DMS53 treated with DMSO at 0.1 percent for 48 hours (cell line): ENCODE measurements around the gene OR2V2.

Experiments used
- DNase-seq: peaks from one replicate; lab custom pipeline; 2025; ENCODE audit not compliant: unreplicated experiment; lab: John Stamatoyannopoulos, UW

Gene OR2V2

GRCh38 chr5:181189962-181190710 lies 42.8 kb downstream of the OR2V2 start:
- no peak for DNase-seq

- no peak for DNase-seq
Observed at GRCh38 chr5:181190711-181191525, 43.5 kb downstream of the OR2V2 start.

GRCh38 chr5:181191526-181192336 lies 44.3 kb downstream of the OR2V2 start:
- no peak for DNase-seq

GRCh38 chr5:181192337-181193046 lies 45.1 kb downstream of the OR2V2 start:
- no peak for DNase-seq

- DNase-seq = no peak
Observed at GRCh38 chr5:181193656-181194055, 46.3 kb downstream of the OR2V2 start.

- no peak for DNase-seq
Observed at GRCh38 chr5:181194489-181195248, 47.3 kb downstream of the OR2V2 start.

GRCh38 chr5:181195249-181195761 lies 47.9 kb downstream of the OR2V2 start:
- no peak for DNase-seq

GRCh38 chr5:181197326-181197951 lies 50.1 kb downstream of the OR2V2 start:
- DNase-seq = no peak

- DNase-seq = no peak
Observed at GRCh38 chr5:181198106-181198685, 50.8 kb downstream of the OR2V2 start.

GRCh38 chr5:181198905-181199519 lies 51.6 kb downstream of the OR2V2 start:
- DNase-seq = no peak

- DNase-seq = no peak
Observed at GRCh38 chr5:181199881-181200638, 52.7 kb downstream of the OR2V2 start.

- no peak for DNase-seq
Observed at GRCh38 chr5:181200816-181201215, 53.4 kb downstream of the OR2V2 start.

GRCh38 chr5:181203093-181203711 lies 55.8 kb downstream of the OR2V2 start:
- no peak for DNase-seq

- no peak for DNase-seq
Observed at GRCh38 chr5:181203777-181204112, 56.4 kb downstream of the OR2V2 start.

GRCh38 chr5:181204113-181204825 lies 56.9 kb downstream of the OR2V2 start:
- no peak for DNase-seq

- no peak for DNase-seq
Observed at GRCh38 chr5:181204826-181205760, 57.7 kb downstream of the OR2V2 start, which contains the start of gene TRIM7. Gene TRIM7 (minus strand): TSS chr5:181205196. CDS start chr5:181205110, 86 bp downstream.
